SU-DHL-6 (cell line): ENCODE measurements around the gene SENP3.

Source experiments
- CTCF ChIP-seq: fragments of 200-600 bp; sonication (generic); IDR thresholded peaks from one replicate; pipeline ENCODE4 v1.5.1; 2017; ENCODE audit warnings: antibody characterized with exemption, mild to moderate bottlenecking, low read length, moderate library complexity; ENCODE audit not compliant: insufficient read depth, poor library complexity, severe bottlenecking
- EZH2phosphoT487 ChIP-seq: fragments of 200-600 bp; sonication (generic), shearing (Covaris generic); conservative IDR thresholded peaks from 2 replicates; pipeline ENCODE4 v1.6.1; 2018; ENCODE audit warnings: mild to moderate bottlenecking, antibody characterized with exemption, low read length, moderate library complexity, mixed read lengths

- TF ChIP-seq CTCF (no peak), EZH2phosphoT487 (no peak)
Observed at GRCh38 chr17:7549401-7550055, 12.2 kb upstream of the SENP3 start.
